ENCODE measurements around the gene TBC1D7.

Gene TBC1D7

GRCh38 chr6:13328076-13328874, at the start of gene TBC1D7:
TSS of gene TBC1D7 (minus strand) at chr6:13328537. CDS start at chr6:13326898, 1,639 bp downstream.
- DNase-seq, result peak; percentile 32

DNA sequence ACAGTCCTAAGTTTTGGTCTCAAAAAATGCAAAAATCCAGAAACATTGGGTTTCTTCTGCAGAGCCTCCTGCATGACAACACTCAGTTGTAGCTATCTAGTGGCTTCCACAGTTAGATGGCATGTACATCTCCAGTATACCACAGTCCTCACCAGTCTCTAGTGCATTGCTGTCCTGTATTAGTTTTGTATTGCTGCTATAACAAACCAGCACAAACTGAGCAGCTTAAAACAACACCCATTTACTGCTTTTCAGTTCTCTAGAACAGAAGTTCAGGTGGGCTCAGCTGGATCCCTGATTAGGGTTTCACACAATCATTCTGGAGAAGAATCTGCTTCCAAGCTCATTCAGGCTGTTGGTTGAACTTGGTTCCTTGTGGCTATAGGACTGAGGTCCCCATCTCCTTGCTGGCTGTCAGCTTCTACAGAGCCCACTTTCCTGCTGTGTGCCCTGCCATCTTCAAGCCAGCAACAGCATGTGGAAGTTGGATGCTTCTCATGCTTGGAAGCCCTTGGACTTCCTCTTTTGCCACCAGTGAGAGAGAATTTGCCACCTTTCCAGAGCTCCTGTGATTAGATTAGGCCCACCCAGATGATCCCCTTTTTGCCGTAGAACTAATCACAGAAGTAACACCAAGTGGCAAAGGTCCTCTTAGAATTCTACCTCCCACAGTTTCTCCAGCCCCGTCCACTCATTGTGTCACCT, 48.9 kb upstream of the TBC1D7 start:
- no peak for DNase-seq

GRCh38 chr6:13375360-13375878, 47.1 kb upstream of the TBC1D7 start:
- DNase-seq, result no peak

DNA sequence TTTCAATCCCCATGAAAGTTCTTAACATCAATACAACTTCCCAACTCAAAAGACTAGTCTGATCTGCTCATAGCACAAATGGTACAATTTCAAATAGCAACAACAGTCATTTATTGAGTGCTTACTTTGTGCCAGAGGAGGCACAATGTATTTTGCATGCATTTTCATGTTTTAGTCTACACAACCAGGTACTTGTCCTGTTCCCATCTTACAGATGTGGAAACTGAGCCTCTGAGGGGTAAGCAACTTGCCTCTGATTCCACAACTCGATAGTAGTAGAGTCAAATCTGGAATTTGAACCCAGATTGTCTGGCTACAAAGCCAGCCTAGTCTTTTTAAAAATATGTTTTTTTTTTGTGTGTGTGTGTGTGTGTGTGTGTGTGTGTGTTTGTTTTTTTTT, 45.6 kb upstream of the TBC1D7 start:
- no peak for DNase-seq

GRCh38 chr6:13373488-13373886, 45.1 kb upstream of the TBC1D7 start:
- DNase-seq, result no peak

DNA sequence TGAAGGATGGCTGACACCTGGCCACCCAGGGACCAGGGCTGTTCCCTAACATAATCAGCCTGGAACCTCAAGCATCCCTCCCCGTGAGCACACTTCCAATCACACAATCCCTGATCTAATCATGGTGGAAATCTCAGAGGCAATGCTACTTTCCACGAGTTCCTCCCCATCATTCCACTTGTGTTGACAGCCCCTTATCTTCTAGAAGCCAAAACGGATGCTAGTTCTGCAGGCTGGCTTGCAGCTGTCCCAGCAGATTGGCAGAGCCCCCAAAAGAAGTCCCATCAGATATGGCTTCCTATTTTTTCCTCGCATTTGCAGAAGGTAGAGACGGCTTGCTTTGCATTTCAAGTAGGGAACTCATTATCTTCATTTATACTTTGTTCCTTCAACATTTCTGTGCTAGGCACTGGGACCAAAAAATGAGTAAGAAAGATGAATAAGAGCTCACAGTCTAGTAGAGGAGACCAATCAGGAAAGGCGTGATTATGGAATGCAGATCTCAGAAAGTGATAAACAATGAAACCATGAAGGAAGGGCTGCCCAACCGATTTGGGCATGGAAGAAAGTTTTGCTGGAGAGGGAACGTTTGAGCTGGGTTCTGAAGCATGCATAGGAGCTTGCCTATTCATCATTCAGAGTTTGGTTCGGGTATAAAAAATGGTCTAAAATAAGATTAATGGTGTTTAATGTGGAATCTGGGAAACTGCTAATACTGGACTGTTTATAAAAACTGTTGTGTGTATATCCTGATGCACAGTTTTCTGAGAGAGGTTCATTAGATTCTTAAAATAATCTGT, 44.6 kb upstream of the TBC1D7 start:
- DNase-seq, result no peak

- DNase-seq, result no peak
These were observed 43.7 kb upstream of the TBC1D7 start for GRCh38 chr6:13372076-13372475.

DNA sequence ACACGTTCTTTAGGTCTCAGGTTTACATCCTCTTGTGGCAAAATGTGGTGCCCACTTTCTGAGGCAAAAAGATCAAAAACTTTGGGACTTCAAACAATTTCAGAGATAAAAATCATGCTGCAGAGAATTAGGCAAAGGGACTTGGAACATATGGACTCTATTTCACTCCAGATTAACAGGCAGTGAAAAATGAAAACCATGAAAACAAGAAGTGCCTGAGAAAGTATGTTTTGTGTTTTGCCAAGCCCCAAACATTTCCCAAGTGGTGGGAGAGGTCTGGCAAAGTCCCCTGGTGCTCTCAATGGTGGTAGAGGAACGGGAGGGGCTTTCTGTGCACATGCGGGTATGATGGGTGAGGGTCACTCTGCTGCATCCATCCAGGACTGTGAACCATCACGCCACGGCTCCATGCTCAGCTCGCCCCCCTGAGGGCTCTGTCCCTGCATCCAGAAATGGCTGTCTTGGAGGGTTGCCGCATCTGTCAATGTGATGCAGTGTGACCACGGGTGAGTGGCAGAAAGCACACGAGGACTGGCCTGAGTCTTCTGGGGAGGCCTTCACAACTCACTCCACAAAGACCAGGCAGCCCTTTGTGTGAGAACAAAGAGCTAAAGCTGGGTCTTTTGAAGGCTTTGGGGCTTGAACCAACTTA, 43.2 kb upstream of the TBC1D7 start:
- no peak for DNase-seq

GRCh38 chr6:13370623-13371022, 42.3 kb upstream of the TBC1D7 start:
- DNase-seq, result no peak

GRCh38 chr6:13369591-13369990, 41.3 kb upstream of the TBC1D7 start:
- no peak for DNase-seq

- no peak for DNase-seq
These were observed 40.4 kb upstream of the TBC1D7 start for GRCh38 chr6:13368731-13369115.

DNA sequence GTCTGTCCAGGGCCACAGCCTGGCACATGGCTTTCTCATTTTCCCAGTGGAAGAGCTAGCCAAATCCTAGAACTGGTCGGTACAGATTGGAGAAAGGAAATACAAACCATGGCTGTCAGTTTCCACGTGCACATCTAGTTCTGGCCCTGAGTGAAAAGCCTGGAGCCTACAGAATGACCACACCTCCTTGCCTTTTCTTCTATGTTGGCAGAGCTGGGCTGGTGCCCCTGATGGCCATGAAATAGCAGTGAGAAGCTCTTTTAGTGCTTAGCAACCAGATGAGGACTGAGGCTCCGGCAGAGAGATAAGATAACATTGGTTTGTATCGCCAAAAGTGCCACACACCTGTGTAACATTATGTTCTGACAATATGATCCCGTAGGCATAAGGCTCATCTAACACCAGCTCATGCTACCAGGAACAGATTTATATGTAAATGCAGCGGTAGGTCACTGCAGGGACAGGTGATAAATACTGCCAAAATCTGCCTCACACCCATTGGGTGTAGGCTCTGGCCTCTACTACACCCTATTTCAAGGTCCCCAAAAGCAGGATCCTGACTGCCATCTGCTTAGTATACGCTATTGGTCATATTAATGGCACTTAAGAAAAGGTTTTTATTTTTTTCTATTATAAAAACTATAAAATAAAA, 39.9 kb upstream of the TBC1D7 start:
- no peak for DNase-seq

DNA sequence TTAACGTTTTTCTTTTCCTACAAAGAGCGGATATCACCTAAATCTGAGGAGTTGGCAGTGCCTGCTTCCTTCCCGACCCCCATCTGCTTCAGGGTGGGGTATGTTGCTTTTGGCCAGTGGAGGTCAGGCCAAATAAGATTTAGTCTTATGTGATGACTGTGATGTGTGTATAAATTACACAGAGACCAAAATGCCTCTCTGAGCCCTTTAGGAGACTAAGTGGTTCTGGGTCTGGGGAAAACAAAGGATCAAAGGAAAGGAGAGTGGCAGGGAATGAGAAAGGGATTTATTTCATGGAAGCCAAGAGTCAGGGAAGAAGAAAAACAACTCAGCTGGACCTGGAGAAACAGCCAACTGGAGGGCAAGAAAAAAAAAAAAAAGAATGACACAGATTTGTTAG, 39.1 kb upstream of the TBC1D7 start:
- DNase-seq, result no peak

- DNase-seq, result no peak
These were observed 37.0 kb upstream of the TBC1D7 start for GRCh38 chr6:13365320-13365719.

- no peak for DNase-seq
These were observed 36.5 kb upstream of the TBC1D7 start for GRCh38 chr6:13364842-13365241.

DNA sequence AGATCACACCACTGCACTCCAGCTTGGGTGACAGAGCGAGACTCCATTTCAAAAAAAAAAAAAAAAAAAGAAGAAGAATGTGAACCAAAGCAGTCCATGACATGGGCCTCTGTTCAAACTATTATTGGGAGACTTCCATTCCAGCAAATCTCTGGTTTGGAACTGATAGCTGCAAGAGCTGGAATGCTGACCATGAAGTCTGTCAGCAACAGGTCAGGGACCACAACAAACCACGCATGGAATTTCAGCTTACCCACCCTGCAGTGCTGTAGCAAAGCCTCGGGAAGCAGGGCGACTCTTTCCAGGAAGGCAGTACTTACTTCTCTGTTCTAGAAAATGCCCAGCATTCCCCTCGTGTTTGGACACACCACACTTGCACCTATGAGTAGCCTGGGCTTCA, 34.1 kb upstream of the TBC1D7 start:
- DNase-seq, result no peak

DNA sequence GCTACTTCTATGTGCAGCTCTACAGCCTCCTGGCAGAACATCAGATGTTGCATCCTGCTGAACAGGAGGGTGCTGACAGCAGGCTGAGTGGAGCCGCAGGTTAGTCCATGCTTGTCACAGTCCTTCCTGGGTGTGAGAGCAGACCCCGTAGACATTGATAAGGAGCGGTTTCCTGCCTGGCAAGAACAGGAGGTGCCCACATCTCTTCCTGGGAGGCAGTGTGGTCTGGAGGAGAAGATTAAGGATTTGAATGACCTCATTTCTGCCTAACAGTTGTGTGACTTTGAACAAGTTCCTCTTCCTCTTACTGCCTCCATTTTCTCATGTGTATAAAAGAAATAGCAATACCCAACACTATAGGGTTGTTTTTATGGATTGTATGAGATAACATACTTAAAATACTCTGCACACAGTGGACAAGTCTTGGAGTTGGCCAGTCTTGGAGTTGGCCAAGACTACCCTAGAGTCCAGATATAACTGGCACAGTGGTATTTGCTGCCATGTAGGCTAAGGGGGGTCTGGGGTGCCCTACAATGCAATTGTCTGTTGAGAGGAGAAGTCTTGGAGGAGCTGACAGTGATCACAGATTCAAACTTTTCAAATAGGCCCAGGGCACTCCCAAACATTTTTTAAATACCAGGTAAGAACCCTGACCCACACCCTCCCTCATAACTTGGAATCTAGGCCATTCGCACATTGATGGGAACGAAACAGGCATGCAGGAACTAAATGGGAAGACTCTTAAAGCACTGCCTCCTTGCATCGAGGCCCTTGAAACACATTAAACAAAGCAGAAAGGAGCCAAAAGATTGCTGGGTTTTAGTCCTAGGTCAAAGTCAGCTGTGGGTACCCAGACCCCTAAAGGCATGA, 32.6 kb upstream of the TBC1D7 start:
- no peak for DNase-seq

DNA sequence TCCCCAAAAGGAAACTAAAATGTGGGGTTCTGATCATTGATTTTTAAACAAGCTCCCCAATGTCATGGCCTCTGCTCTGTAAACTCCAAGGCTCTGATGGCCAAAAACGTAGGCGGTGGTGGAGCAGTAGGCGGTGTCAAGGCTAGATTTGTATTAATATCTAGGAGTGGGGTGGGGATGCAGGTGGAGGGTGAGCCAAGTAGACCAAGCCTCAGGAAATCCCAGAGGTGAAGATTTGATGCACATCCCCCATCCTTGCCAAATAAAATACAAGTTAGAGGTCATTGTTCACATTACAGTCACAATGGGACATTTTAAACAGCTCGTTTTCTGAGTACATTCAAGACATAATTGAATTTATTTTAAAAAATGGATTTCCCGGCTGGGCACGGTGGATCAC, 30.9 kb upstream of the TBC1D7 start:
- DNase-seq, result no peak

DNA sequence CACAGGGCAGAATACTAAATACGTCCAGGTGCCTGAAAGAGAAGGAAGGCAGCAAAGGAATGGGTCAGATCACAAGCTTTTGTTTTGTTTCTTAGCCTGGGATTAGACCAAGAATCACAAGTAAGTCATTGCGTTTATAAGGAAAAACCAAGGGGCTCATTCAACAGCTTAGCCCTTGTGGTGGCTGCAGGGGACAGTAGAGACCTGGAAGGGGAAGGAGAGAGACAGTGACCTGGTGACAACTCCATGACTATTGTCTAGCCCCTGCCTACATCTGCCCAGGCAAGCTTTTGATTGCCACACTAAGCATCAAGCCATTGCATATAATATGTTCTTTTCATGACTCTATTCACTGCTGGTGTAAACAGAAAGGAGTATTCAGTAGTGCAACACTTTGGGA, 30.2 kb upstream of the TBC1D7 start:
- no peak for DNase-seq

- no peak for DNase-seq
These were observed 29.3 kb upstream of the TBC1D7 start for GRCh38 chr6:13357551-13358075.
